Glomerular visceral epithelial cell (primary cell): Measurements from ENCODE around the gene HSDL2.
"Not testable (repeated sequence)": the region's sequence is repeated elsewhere in the genome, so short reads cannot be mapped to it uniquely, and the experiment has no call there.

Source experiments
- DNase-seq: peaks from one replicate; pipeline ENCODE4 v3.0.0-alpha.2; 2016; ENCODE audit errors: extremely low spot score

The HSDL2 gene

DNA sequence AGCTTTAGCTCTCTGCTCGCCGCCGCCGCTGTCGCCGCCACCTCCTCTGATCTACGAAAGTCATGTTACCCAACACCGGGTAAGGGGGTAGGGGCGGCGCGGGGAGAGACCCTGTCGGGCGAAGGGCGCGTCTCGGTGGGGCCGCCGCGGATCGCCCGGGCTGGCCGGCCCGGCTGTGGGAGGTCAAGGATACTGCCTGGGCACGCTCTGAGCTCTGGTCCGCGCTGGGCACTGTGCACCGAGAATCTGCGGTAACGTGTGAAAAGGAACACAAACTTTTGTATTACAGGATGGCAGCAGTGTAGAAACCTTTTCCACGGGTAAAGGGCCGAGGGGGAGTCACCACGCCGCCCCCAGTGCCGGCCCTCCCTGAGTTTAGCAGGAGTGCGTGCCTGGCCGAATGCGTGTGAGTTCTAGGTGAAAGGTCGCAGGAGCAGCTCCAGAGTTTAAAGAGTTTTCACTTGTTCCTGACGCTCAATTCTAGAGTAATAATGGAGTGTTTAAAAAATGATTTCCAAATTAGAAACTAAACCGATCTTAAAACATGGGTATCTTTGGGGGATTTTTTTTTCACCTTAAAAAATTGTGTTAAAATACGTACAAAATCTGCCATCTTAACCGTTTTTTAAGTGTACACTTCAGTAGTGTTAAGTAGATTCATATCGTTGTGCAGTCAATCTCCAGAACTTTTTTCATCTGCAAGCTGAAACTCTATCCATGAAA is at the start of gene HSDL2:
Gene HSDL2 (plus strand): TSS at position 7 of the 723 bp plus-strand sequence. CDS start 56 bp downstream, at position 63.
- no peak for DNase-seq

GRCh38 chr9:112331674-112331952 is 48.3 kb upstream of the HSDL2 start:
- peak; percentile 35 for DNase-seq

- no peak for DNase-seq
Observed at GRCh38 chr9:112332214-112332613, 47.7 kb upstream of the HSDL2 start.

DNA sequence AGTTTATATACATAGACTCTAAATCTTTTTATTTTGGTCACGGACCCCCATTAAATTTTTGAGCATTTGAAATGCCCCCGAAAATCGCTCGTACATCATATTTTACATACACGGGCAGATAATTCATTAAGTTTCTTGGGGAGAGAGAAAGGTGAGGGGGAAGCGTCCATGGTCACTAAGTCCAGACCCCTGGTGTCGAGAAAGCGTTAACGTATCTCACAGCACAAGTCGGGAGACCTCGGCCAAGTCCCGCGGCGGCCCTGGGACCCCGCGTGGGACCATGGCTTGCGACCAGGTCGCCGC is 47.3 kb upstream of the HSDL2 start:
- DNase-seq, result no peak

DNA sequence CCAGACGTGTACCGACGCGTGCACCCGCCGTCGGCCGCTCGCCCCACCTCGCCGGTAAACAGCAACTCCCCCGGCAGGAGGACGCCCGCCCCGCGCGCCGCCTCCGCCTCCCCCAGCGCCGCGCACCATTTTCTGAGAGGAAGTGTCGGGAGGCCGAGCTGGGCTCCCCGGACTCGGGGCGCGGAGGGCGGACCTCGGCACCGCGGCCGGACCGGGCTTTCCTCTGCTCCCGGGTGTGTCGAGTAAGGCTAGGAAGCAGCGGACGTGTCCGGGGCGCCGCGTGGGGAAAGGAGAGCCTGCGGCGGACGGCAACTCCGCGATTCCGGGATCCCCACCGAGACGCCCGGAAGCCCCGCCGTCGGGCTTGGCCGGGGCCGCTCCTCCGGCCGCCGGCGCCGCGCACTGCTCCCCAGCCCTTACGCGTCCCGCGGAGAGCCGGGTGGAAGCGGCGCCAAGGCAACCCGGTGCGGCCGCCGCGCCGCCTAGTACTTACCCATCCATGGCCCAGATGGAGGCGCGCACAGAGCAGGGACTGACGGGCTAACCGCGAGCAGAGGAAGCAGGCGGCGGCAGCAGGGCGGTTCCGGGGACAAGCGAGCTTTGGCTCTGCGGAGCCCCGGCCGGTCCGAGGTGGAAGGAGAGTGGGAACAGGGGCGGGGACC is 46.8 kb upstream of the HSDL2 start, which contains the start of gene PTBP3:
Gene PTBP3 (minus strand): TSS at position 643 of the 662 bp plus-strand sequence. CDS start 35,754 bp downstream, outside the sequence.
- peak; percentile 85 for DNase-seq

DNA sequence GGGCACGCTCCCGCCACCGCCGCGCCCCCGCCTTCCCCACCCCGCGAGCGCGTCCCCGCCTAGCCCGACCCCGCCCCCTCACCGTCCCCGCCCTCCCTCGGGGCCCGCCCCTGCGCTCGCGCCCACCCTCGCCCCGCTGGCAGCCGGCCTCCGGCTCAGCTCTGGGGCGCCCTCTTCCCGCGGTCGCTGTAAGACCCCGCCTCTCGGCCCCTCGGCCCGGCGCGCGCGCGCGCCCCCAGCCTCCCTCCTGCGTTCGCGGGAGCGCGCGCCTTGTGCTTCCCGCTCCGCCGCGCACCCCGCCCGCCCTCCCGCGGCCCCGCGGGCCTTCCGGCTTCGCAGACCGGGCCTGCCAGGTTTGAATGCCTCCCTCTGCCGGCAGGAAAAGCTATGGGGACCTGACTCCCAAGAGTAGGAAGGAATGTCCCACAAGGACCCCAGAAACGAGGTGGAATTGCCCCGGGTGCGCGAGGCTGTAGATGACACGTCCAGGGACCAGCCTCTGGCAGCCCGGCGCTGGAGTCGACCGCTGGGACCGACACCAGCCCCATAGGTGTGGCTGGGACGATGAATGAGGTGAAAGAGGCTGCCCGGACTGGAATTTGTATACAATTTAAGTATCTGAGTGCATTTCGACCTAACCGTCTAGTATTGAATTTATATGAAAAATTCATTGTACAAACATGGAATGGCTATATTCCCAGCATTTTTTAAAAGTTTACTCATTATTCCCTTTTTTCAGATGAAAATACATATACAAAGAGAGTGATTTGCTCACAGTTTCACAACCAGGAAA is 46.1 kb upstream of the HSDL2 start:
- peak; percentile 97 for DNase-seq

DNA sequence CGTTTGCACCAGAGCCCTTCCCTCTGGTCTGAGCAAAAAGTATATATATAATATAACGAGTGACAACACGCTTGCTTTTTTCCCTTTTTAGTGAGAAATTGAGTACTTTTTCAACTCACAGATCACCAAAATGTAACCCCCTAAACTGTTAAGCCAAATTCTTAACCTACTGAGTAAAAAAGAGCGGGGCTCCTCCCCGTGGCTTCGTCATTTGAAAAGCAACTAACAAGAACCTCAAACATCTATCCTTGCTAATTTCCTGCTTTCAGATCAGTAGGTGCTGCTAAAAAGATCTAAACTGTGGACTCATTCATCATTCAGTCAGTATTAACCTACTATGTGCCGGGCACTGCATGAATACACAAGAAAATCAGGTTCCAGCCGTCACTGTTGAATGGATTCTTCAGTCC is 45.5 kb upstream of the HSDL2 start:
- DNase-seq, result peak; percentile 36

DNA sequence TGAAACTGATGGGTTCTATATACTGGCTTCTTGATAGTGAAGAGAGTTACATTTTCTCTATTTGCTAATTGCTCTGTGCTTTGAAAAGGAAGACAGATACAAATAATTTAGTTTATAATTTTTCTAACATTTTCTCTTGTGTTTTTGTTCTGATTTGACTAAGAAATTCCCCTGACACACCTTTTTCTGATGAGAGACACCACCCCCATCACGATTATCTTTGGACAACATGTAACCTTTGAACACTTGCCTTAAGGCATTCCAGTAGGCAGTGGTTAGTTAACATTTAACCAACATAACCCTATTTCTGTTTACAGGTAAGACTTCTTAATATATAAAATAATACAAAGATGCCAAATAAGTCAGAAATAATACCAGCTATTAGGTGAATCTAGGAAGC is 42.4 kb upstream of the HSDL2 start:
- DNase-seq, result no peak

DNA sequence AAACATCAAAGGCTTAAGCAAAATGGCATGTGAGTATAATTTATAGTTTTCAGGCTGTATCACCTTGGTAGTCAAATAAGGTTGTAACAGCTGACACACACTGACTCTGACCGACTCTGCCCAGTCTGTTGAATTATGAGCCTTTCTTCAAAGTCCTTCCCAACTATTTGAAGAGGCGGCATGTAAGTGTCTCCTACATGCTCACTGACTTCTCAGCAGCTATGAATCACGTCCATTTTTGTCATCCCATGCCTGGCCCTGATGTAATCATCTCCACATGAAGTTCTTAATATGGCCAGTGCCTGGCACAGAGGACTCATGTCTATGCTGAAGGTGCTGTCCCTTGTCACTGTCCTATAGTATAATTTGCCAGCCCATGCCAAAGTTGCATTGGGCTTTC is 41.3 kb upstream of the HSDL2 start:
- DNase-seq, result peak; percentile 73

DNA sequence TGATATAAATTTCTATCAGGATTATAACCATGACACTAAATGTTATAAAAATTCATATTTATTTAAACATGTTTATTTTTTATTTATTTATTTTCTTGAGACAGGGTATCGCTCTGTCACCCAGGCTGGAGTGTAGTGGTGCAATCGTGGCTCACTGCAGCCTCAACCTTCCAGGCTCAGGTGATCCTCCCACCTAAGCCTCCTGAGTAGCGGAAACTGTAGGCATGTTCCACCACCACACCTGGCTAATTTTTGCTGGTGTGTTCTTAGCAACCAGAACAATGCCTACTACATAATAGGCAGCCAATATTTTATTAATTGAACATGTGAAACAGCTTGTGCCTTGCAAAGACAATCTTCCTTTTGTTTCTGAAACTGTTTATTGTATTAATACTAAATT is 40.0 kb upstream of the HSDL2 start:
- DNase-seq, result no peak

- DNase-seq, result peak; percentile 79
Observed at GRCh38 chr9:112341730-112342129, 38.2 kb upstream of the HSDL2 start.

DNA sequence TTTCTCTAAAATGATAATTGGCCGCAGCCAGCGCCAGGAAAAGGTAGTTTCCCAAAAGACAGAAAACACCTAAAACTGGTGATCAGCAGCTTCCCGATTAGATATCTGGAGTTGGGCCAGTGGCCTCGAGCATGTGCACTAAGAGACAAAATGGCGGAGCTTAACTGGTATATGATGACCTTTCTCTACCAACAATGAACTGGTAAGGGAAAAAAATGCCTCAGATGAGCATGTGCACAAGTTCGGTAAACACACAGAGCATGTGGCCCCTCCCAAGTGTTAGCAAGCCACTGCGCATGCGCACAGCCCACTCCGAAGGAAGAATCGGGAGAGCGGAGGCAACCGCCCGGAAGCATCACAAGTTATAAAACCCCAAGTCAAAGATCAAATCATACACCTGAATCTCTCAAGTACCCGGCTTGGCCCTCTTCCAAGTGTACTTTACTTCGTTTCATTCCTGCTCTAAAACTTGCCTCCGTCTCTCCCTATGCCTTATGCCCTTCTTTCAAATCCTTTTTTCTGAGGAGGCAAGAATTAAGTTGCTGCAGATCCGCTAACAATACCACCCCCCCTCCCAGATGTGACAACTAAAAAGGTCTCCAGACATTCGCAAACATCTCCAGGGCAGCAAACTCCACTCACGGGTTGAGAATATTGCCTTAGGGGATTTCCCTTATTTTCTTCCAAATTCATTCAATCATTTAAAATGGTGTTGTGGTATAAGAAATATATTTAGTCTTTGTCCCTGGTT is 31.5 kb upstream of the HSDL2 start:
- no peak for DNase-seq

GRCh38 chr9:112349008-112349333 is 30.9 kb upstream of the HSDL2 start:
- no peak for DNase-seq

- no peak for DNase-seq
Observed at GRCh38 chr9:112351184-112351583, 28.7 kb upstream of the HSDL2 start.

- DNase-seq, result no peak
Observed at GRCh38 chr9:112352209-112352608, 27.7 kb upstream of the HSDL2 start.

DNA sequence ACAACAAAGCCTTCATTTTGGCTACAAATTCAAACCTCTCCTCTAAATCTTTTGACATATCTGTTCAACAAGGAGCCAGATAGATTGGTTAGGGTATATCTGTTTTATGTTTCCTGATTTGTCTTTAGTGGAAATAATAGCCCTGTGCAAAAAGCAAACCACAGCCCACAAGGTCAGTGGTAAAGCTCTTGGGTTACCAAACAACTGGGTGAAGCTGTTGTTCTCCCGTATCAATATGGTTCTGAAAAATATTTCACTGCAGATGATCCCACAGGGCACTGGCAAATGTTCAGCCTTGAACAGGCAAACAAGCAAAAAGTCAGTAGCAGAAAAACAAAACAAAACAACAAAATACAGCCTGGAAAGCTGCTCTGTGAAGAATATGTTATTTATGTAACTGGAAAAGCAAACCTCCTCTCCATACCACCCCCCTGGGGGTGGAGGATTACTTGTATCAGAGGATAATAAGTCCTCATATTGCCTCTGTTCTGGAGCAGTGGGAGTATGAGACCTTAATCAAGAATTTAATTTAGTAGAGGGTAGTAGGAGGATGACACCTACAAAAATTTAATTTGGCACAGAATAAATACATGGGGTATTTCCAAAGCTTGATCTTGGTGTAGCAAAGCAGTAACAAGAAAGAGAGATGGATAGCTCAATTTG is 25.7 kb upstream of the HSDL2 start:
- DNase-seq, result no peak

DNA sequence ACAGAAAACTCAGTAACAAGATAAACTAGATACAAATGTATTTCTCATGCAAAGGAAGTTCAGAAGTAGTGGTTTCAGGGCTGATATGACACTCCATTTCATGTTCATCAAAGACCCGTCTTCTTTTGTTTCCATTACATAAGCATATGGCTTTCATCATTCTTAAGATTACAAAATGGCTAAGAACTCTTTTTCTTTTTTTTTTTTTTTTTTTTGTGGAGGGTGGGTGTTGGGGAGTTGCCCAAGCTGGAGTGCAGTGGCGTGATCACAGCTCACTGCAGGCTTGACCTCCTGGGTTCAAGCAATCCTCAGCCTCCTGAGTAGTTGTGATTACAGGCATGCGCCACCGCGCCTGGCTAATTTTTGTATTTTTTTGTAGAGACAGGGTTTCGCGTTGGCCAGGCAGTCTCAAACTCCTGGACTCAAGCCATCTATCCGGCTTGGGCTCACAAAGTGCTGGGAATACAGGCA is 24.4 kb upstream of the HSDL2 start:
- no peak for DNase-seq

DNA sequence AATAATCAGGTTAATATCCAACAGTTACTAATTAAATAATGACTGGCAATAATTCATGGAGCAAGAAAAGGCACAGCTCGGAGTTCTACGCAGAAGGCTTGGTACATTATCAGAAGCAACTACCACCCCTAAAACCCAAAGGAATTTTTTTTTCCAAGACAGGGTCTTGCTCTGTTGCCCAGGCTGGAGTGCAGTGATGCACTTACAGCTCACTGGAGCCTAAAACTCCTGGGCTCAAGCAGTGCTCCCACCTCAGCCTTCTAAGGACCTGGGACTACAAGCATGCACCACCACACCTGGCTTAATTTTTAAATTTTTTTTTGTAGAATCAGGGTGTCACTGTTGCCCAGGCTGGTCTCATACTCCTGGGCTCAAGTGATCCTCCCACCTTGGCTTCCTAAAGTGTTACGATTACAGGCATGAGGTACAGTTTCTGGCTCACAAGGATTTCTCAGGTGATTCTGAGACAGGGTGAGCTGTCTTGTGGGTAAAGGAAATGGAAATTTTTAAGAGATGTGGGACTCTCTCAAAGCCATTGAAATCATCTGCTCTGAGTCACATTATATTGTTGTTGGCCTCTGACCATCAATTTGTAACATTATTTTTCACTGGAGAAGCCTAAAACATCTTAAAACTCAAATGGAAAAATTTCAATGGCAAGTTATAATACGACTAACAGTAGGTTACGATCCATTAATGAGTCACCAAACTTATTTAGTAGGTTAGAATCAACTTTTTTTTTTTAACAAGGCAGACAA is 19.7 kb upstream of the HSDL2 start:
- peak; percentile 65 for DNase-seq

DNA sequence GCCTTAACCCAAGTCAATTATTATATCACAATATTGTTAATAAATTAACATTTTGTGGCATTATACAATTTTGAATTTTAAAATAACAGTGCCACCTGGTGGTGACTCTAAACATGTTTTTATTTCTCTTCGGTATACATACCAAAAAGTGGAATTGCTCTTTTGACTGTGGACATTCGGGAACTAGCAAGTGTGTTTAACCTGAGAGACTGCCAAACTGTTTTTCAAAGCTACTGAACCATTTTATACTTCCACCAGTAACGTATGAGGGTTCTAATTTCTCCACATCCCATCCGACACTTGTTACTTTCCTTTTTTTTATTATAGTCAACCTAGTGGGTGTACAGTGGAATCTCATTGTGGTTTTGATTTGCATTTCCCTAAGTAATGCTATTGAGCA is 18.3 kb upstream of the HSDL2 start:
- peak; percentile 59 for DNase-seq

DNA sequence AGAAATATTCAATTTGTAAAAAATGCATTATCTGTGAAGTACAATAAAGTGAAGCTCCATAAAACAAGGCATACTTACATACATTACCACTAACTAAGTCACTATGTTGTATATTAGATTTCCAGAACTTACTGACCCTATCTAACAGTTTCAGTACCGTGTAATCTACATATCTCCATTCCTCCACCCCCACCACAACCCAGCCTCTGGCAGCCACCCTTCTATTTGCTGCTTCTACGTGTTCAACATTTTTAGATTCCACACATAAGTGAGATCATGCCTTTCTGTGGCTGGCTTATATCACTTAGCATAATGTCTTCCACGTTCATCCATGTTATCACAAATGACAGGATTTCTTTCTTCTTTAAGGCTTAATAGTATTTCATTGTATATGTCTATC is 15.1 kb upstream of the HSDL2 start:
- no peak for DNase-seq

GRCh38 chr9:112365257-112365656 is 14.7 kb upstream of the HSDL2 start:
- not testable (repeated sequence) for DNase-seq
